ENCODE results near the gene DUSP22. TPM values are rescaled to one million over a fixed set of nuclear protein-coding genes. Genes with fewer than 3 reads are reported as not detected.

Gene DUSP22
- total and polyA plus RNA-seq, 9 of the 15 experiments (the other 6 are each of a cell fraction or from before 2014, with no cell fraction given) = 9.3 to 19.4 (median 11.8) TPM

GRCh38 chr6:246352-246751 lies 45.9 kb upstream of the DUSP22 start:
- in situ Hi-C loops (cut with MboI) = no loop called here
- no peak overlapping the region for H2AFZ ChIP-seq (ENCODE audit: low read depth, low read length)
- DNase-seq (ENCODE audit: extremely low read depth in 1 of 4, low spot score in 3 of 4) = peak in 1 of 4 experiments; percentile 22
- H3K36me3 ChIP-seq (ENCODE audit: control insufficient read depth, insufficient read depth, low read length) = no peaks in the 10 kb centered on the region
- no peak overlapping the region for H3K4me3 ChIP-seq
- no peak overlapping the region for H3K4me2 ChIP-seq (ENCODE audit: insufficient read depth, low read length)
- no peaks in the 10 kb centered on the region for H4K20me1 ChIP-seq (replicated peaks; ENCODE audit: control insufficient read depth, insufficient read depth, low read length)
- no peak overlapping the region for H3K27ac ChIP-seq (ENCODE audit: extremely low read depth, low read depth, low read length)
- H3K27me3 ChIP-seq (ENCODE audit: control insufficient read depth in 2 of 2, insufficient read depth in 2 of 2, low read length in 2 of 2) = peaks cover 9% of the 10 kb centered on the region in 2 experiments
- no peaks in the 10 kb centered on the region for H3K9me3 ChIP-seq (replicated peaks; ENCODE audit: control insufficient read depth, insufficient read depth, low read depth, low read length)
- ChIA-PET POLR2A (no interaction called here), CTCF (ENCODE audit: low intra/inter-chr PET ratio) (no interaction called here)
- no peaks in the 10 kb centered on the region for H3K4me1 ChIP-seq (replicated peaks in 1 of 2; ENCODE audit: control insufficient read depth in 2 of 2, insufficient read depth in 2 of 2, low read length in 2 of 2)
- 3% methylated on average over 8 of the region's 8 CpGs for WGBS (ENCODE audit: insufficient coverage, low coverage, missing lambda C conversion rate)
- intact Hi-C loops (cut with micrococcal nuclease) = no loop called here
- ATAC-seq = peak; percentile 57; the same call in 2 of the 3 replicates
- H3K9ac ChIP-seq (ENCODE audit: insufficient read depth in 1 of 2, low read depth in 2 of 2, low read length in 2 of 2) = no peak overlapping the region
- no peaks in the 10 kb centered on the region for H3K9me1 ChIP-seq (ENCODE audit: control insufficient read depth, insufficient read depth, low read length)
- BruUV-seq (replicated peaks) = no TSS peak
- no peaks in the 10 kb centered on the region for H3K79me2 ChIP-seq (ENCODE audit: control insufficient read depth, insufficient read depth, low read length)
- no peak for FAIRE-seq
- TF ChIP-seq PCBP1 (IDR thresholded peaks at IDR 0.05; ENCODE audit: low read depth, low read length, poor library complexity, severe bottlenecking) (no peak), ZBTB33 (CRISPR knock-in tag; IDR thresholded peaks at IDR 0.05) (no peak), MYBL2 (IDR thresholded peaks at IDR 0.05; ENCODE audit: low read depth) (no peak), MYBL2 (CRISPR knock-in tag; IDR thresholded peaks at IDR 0.05; ENCODE audit: borderline replicate concordance) (no peak), NFE2L1 (tag; IDR thresholded peaks at IDR 0.05; ENCODE audit: borderline replicate concordance, low read depth) (no peak), NFIC (IDR thresholded peaks at IDR 0.05) (peak; percentile 75), PCBP2 (IDR thresholded peaks at IDR 0.05; ENCODE audit: low read depth, low read length, poor library complexity, severe bottlenecking) (no peak), ZNF121 (CRISPR knock-in tag; conservative IDR thresholded peaks at IDR 0.05) (no peak), STAT6 (CRISPR knock-in tag; IDR thresholded peaks at IDR 0.05) (no peak), FOSL1 (tag; conservative IDR thresholded peaks at IDR 0.05) (peak; percentile 49), ATF3 (IDR thresholded peaks at IDR 0.05) (0 out of 2 replicates have a peak, but pooled peaks have one; percentile 26), ATF3 (CRISPR knock-in tag; conservative IDR thresholded peaks at IDR 0.05) (no peak), SMARCC2 (IDR thresholded peaks at IDR 0.05; ENCODE audit: low read depth) (no peak), CHD1 (IDR thresholded peaks at IDR 0.05; ENCODE audit: low read length) (no peak), JUND (IDR thresholded peaks at IDR 0.05; ENCODE audit: borderline replicate concordance, low read depth, low read length) (no peak), JUND (tag; IDR thresholded peaks at IDR 0.05; ENCODE audit: borderline replicate concordance, low read depth, low read length) (peak; percentile 13; the same call in 1 of the 3 replicates), PKNOX1 (IDR thresholded peaks at IDR 0.05) (peak; percentile 63)
